ENCODE data around the gene ZNF48.

DNA sequence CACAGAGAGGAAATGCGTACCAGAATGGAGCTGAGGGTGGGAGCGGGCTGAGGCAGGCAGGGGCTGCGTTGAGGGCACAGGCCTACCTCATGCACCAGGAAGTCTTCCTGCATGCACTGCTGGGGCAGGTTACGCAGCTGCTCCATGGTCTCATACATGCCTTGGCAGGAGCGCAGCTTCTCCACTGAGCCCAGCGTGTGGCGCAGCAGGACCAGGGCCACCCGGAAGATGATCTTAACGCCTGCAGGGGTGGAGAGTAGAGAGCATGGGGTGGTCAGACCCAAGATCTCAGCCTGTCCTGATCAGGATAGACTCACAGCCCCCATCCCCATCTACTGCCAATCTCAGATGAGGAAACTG lies 36.7 kb upstream of the ZNF48 start:
- no peak for TF ChIP-seq CTCF (IDR thresholded peaks at IDR 0.05; ENCODE audit: insufficient read depth, low read length, poor library complexity, severe bottlenecking)
- TF ChIP-seq EZH2phosphoT487 (conservative IDR thresholded peaks at IDR 0.05; ENCODE audit: low read length) = no peak
